Natural killer cell treated with Interleukin-12 subunit alpha and Interleukin-12 subunit beta and Interleukin-15 and Interleukin-18, amount 100 ng/mL, for 72 hours (primary cell): Measurements from ENCODE around the gene A2ML1. TPM values are rescaled to one million over a fixed set of nuclear protein-coding genes. Genes with fewer than 3 reads are reported as not detected.
"Not testable (repeated sequence)": the region's sequence is repeated elsewhere in the genome, so short reads cannot be mapped to it uniquely, and the experiment has no call there.

Experiments
- ATAC-seq, 2 donors: fragments of 150-1000 bp; cut with Tn5 transposase in 1 of 2; sonication (Bioruptor Pico), chemical (Tn5 transposase) in 1 of 2; 2 replicates each; pipeline ENCODE4 v1.10.0; 2021
- DNase-seq: peaks from one replicate; pipeline ENCODE4 v3.0.0; 2022; ENCODE audit warnings: low spot score
- H3K27ac Mint-ChIP-seq, 2 donors: 1 replicate in 1 of 2; 2 replicates in 1 of 2; pipeline ENCODE4 v1.8.0; 2022; ENCODE audit warnings: mixed read lengths in 2 of 2, mild to moderate bottlenecking in 1 of 2, moderate library complexity in 1 of 2
- H3K27me3 Mint-ChIP-seq, 2 donors: 1 replicate in 1 of 2; 2 replicates in 1 of 2; pipeline ENCODE4 v1.8.0; 2022; ENCODE audit warnings: mixed read lengths in 2 of 2
- H3K36me3 Mint-ChIP-seq: one replicate; pipeline ENCODE4 v1.8.0; 2022; ENCODE audit warnings: mixed read lengths
- H3K4me1 Mint-ChIP-seq, 2 donors: 1 replicate in 1 of 2; 2 replicates in 1 of 2; pipeline ENCODE4 v1.8.0; 2022; ENCODE audit warnings: low read depth in 2 of 2, mixed read lengths in 2 of 2, mild to moderate bottlenecking in 1 of 2
- H3K4me3 Mint-ChIP-seq: one replicate; pipeline ENCODE4 v1.8.0; 2022; ENCODE audit warnings: mixed read lengths
- H3K9me3 Mint-ChIP-seq: 2 replicates; pipeline ENCODE4 v1.8.0; 2022; ENCODE audit warnings: mixed read lengths
- total RNA-seq, 2 donors: library from RNA; stranded (reverse); gene quantifications; one replicate each; pipeline ENCODE4 v1.2.3, GENCODE V29; 2022

Gene A2ML1
- total RNA-seq, 2 donors from 2014 or later: not detected

GRCh38 chr12:8911606-8912268, 89.3 kb downstream of the A2ML1 start:
- H3K27me3 Mint-ChIP-seq: peaks cover 0 to 1% of the 10 kb centered on the region in 2 donors
- H3K36me3 Mint-ChIP-seq: no peaks in the 10 kb centered on the region
- DNase-seq (no peak), ATAC-seq (no peak)
- H3K27ac Mint-ChIP-seq: no peak overlapping the region
- H3K4me3 Mint-ChIP-seq: no peak overlapping the region
- no peaks in the 10 kb centered on the region for H3K9me3 Mint-ChIP-seq
- H3K4me1 Mint-ChIP-seq: peaks cover 7% of the 10 kb centered on the region in 2 donors

DNA sequence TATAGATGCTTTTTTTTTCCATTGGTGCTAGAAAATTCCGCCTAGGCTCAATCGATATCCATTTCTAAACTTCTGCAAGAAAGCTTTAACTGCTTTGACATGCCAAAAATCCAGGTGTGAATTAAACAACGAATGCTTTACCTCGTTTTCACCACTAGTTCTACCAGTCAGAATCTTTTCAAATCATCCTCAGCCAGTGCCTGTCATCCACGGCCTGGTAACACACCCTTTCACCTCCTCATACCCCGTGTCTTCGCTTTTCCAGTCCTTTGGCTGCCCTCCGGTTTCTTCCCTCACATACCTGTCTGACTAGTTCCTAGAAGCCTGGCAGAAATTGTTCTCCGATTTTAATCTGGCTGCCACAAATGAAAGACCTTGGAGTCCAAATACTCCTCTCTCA, 90.5 kb downstream of the A2ML1 start:
- peaks cover 6 to 7% of the 10 kb centered on the region in 2 donors for H3K4me1 Mint-ChIP-seq
- H3K4me3 Mint-ChIP-seq: peak overlapping the region; percentile 82
- no peaks in the 10 kb centered on the region for H3K9me3 Mint-ChIP-seq
- H3K27me3 Mint-ChIP-seq: no peaks in the 10 kb centered on the region
- no peaks in the 10 kb centered on the region for H3K36me3 Mint-ChIP-seq
- DNase-seq: no peak
- no peak for ATAC-seq
- no peak overlapping the region for H3K27ac Mint-ChIP-seq

DNA sequence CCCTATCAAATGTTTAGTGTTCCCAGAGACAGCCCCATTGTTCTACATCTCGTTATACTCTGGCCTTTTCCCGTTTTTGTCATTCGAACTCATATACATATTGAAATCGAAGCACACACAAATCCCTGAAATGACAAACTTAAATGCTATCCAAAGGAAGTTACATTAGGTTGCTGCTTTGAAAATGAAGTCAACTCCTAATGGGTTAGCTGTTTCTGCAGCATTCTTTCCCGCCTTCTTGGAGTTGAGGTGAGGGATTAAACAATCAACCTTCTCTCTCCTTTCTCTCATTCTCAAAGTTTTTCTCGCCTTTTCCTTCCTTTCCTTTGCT, 91.2 kb downstream of the A2ML1 start:
- DNase-seq: no peak
- Mint-ChIP-seq H3K9me3 (no peaks in the 10 kb centered on the region), H3K4me1 (peaks cover 6 to 7% of the 10 kb centered on the region in 2 donors)

GRCh38 chr12:8914033-8914715, 91.8 kb downstream of the A2ML1 start, which contains the start of gene PHC1:
PHC1 (plus strand) TSS chr12:8914509; CDS start chr12:8917678, 3,169 bp downstream.
- H3K36me3 Mint-ChIP-seq, H3K27me3 Mint-ChIP-seq, H3K9me3 Mint-ChIP-seq, H3K4me1 Mint-ChIP-seq: not testable (repeated sequence)
- peak within 1 kb of the TSS in 1 of 2 donors; percentile 83 for H3K27ac Mint-ChIP-seq
- H3K4me3 Mint-ChIP-seq: peak within 1 kb of the TSS; percentile 82
- ATAC-seq (peak; percentile 88 to 90), DNase-seq (peak; percentile 81)

More for the DNA sequence above, 91.2 kb downstream of the A2ML1 start:
- Mint-ChIP-seq H3K27ac (peak overlapping the region in 1 of 2 donors; percentile 83), H3K36me3 (no peaks in the 10 kb centered on the region), H3K4me3 (peak overlapping the region; percentile 82), H3K27me3 (no peaks in the 10 kb centered on the region)
- ATAC-seq: no peak

DNA sequence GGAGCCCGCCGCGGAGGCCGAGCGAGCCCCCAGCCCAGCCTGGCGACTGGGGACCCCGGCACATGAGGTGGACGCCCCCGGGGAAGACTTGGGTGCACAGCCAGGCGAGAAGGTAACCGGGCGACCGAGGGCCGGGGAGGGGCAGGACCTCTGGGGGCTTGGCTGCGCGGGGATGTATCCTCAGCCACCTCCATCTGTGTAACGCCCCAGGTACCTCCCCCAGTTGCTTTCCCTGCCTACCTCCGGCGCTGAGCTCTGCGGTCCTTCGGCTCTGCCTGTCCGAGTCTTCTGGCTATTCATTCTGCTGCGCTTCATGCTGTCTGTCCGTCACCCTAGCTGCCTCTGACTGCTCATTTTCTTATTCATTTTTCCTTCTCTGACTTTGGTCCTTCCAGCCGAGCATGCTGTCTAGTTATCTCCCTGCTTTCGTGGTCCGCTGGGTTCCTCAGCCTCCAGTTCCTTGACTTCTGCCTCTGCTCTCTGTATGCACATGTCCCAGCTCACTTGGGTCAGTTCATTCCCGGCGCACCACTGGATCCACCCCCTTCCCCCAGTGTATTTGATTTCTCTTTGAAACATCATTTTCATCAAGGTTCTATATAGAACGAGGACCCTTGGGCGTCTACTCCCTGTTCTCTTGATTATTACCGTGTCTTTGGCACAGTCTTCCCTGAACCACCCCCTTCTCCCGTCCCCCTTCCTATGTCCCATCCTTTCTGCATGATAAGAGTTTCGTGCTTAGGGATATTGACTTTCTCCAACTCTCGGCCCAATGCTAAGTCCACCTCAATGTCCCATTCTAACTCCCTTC, 92.5 kb downstream of the A2ML1 start:
- Mint-ChIP-seq H3K4me3 (no peak overlapping the region), H3K27ac (no peak overlapping the region), H3K27me3 (no peaks in the 10 kb centered on the region), H3K4me1 (peaks cover 6 to 7% of the 10 kb centered on the region in 2 donors), H3K36me3 (no peaks in the 10 kb centered on the region), H3K9me3 (no peaks in the 10 kb centered on the region)
- DNase-seq (peak; percentile 70), ATAC-seq (peak; percentile 85 to 86)

- H3K4me3 Mint-ChIP-seq: no peak overlapping the region
- H3K27ac Mint-ChIP-seq: no peak overlapping the region
- no peaks in the 10 kb centered on the region for H3K27me3 Mint-ChIP-seq
- no peaks in the 10 kb centered on the region for H3K9me3 Mint-ChIP-seq
- DNase-seq (no peak), ATAC-seq (no peak)
- H3K4me1 Mint-ChIP-seq: peaks cover 6 to 7% of the 10 kb centered on the region in 2 donors
- H3K36me3 Mint-ChIP-seq: no peaks in the 10 kb centered on the region
Measured at GRCh38 chr12:8916154-8916553, 93.7 kb downstream of the A2ML1 start.

DNA sequence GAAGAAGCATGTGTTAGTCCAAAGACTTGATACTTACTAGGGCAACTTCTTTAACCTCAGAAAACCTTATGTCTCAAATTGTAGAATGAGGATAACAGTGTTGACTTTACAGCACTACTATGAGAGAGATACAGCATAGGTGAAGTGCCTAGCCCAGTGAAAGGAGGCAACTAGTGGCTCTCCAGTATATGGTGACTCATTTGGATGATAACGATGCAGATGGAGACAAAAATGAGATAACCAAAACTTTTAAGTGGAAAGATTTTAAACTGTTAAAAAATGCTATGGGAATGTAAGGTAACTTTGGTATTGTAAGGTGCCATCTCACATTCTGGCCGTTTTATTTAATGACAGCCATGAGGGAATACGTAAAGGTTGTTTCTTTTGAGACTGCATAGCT, 94.6 kb downstream of the A2ML1 start:
- no peaks in the 10 kb centered on the region for H3K9me3 Mint-ChIP-seq
- no peak overlapping the region for H3K4me3 Mint-ChIP-seq
- peaks cover 6 to 7% of the 10 kb centered on the region in 2 donors for H3K4me1 Mint-ChIP-seq
- ATAC-seq: no peak
- no peak for DNase-seq
- no peak overlapping the region for H3K27ac Mint-ChIP-seq
- H3K36me3 Mint-ChIP-seq: no peaks in the 10 kb centered on the region
- no peaks in the 10 kb centered on the region for H3K27me3 Mint-ChIP-seq

DNA sequence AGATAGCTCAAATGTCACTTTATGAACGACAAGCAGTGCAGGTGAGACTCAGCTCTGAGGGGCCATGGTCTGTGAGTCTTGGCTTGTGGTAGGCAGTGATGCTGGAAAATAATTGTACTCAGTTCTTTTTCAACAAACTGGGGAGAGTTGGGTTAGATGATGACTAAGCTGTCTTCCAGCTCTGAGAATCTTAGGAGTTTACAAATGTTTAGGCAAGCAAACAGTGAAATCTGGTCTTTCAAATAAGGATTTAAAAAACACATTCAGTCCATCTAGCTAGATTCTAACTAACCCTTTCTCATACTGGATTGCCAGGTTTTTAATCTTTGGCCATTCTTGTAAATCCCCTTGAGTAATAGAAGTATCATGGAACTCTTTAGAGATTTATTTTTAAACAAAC, 95.3 kb downstream of the A2ML1 start:
- H3K27me3 Mint-ChIP-seq: no peaks in the 10 kb centered on the region
- no peak overlapping the region for H3K4me3 Mint-ChIP-seq
- DNase-seq (no peak), ATAC-seq (no peak)
- H3K27ac Mint-ChIP-seq: no peak overlapping the region
- H3K4me1 Mint-ChIP-seq: peaks cover 6 to 7% of the 10 kb centered on the region in 2 donors
- H3K36me3 Mint-ChIP-seq: peaks cover 6% of the 10 kb centered on the region
- H3K9me3 Mint-ChIP-seq: no peaks in the 10 kb centered on the region

- not testable (repeated sequence) for ATAC-seq, H3K4me1 Mint-ChIP-seq, H3K4me3 Mint-ChIP-seq, H3K27ac Mint-ChIP-seq, H3K27me3 Mint-ChIP-seq, H3K9me3 Mint-ChIP-seq, DNase-seq
- peaks cover 11% of the 10 kb centered on the region for H3K36me3 Mint-ChIP-seq
Measured at GRCh38 chr12:8919643-8920042, 97.2 kb downstream of the A2ML1 start.

GRCh38 chr12:8922544-8922943, 100.1 kb downstream of the A2ML1 start:
- no peak for ATAC-seq
- Mint-ChIP-seq H3K4me3 (no peak overlapping the region), H3K9me3 (no peaks in the 10 kb centered on the region), H3K27ac (no peak overlapping the region), H3K36me3 (peaks cover 11% of the 10 kb centered on the region), H3K4me1 (no peaks in the 10 kb centered on the region), H3K27me3 (no peaks in the 10 kb centered on the region)
- no peak for DNase-seq

Other genes with a start within 250 kb of the A2ML1 start
- under 1 TPM in 1 of 2 donors, not detected in 1; 0.67 TPM for gene AICDA, start 209.8 kb upstream of the A2ML1 start, total RNA-seq
- not detected for gene MFAP5, start 159.8 kb upstream of the A2ML1 start, total RNA-seq
- 1 to 10 TPM; 2.3 to 5.5 TPM for gene RIMKLB, start 124.6 kb upstream of the A2ML1 start, total RNA-seq
- 10 to 100 TPM in 1 of 2 donors, 1 to 10 TPM in 1; 8.4 to 15.9 TPM for gene PHC1, start 91.9 kb downstream of the A2ML1 start, total RNA-seq
- gene M6PR, start 127.0 kb downstream of the A2ML1 start, total RNA-seq: 100 to 1,000 TPM; 213 to 346 TPM
- gene KLRG1, start 166.9 kb downstream of the A2ML1 start, total RNA-seq: 10 to 100 TPM in 1 of 2 donors, 1 to 10 TPM in 1; 6.7 to 23.2 TPM